UCSD-AML1 (cell line): ENCODE data around the gene ARHGAP40.
A peak's percentile ranks its signal among the peaks of the same experiment; 100 is the strongest.

ENCODE experiments used
- DNase-seq: peaks from one replicate; lab custom pipeline; 2025; ENCODE audit not compliant: unreplicated experiment; lab: John Stamatoyannopoulos, UW

Gene ARHGAP40

GRCh38 chr20:38649275-38649891 lies 47.8 kb downstream of the ARHGAP40 start:
- DNase-seq, result peak; percentile 32

- DNase-seq, result no peak
These were observed 48.4 kb downstream of the ARHGAP40 start for GRCh38 chr20:38650010-38650409.

GRCh38 chr20:38651154-38651553 lies 49.5 kb downstream of the ARHGAP40 start:
- no peak for DNase-seq

DNA sequence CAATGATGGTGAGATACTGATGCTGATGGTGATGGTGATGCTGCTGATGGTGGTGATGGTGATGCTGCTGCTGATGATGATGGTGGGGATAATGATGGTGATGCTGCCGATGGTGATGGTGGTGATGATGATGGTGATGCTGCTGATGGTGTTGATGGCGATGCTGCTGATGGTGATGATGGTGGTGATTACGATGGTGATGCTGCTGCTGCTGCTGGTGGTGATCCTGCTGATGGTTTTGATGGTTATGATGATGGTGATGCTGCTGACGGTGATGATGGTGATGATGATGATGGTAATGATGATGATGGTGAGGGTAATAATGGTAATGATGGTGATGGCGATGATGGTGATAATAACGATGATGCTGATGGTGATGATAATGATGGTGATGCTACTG lies 50.0 kb downstream of the ARHGAP40 start:
- no peak for DNase-seq

GRCh38 chr20:38652995-38653394 lies 51.4 kb downstream of the ARHGAP40 start:
- DNase-seq, result no peak

- DNase-seq, result no peak
These were observed 55.8 kb downstream of the ARHGAP40 start for GRCh38 chr20:38657390-38657789.

- DNase-seq, result no peak
These were observed 57.4 kb downstream of the ARHGAP40 start for GRCh38 chr20:38658879-38659596.

DNA sequence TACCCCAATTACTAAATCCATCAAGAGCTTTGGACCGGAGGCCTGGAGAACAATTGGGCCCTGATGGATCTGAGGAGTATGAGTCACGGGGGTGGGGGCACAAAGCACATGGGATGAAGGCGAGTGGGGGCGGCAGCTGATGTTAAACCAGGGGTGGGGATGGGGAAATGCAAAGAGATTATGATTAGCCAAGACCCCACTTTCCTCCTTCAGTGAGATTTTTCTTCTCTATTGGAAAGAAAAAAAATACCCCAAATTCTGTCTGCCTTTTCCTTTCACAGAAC lies 57.9 kb downstream of the ARHGAP40 start:
- DNase-seq, result no peak

- no peak for DNase-seq
These were observed 58.8 kb downstream of the ARHGAP40 start for GRCh38 chr20:38660429-38660828.

- no peak for DNase-seq
These were observed 62.1 kb downstream of the ARHGAP40 start for GRCh38 chr20:38663660-38664059.

- no peak for DNase-seq
These were observed 62.7 kb downstream of the ARHGAP40 start for GRCh38 chr20:38664284-38664683.

- no peak for DNase-seq
These were observed 63.5 kb downstream of the ARHGAP40 start for GRCh38 chr20:38665094-38665493.

DNA sequence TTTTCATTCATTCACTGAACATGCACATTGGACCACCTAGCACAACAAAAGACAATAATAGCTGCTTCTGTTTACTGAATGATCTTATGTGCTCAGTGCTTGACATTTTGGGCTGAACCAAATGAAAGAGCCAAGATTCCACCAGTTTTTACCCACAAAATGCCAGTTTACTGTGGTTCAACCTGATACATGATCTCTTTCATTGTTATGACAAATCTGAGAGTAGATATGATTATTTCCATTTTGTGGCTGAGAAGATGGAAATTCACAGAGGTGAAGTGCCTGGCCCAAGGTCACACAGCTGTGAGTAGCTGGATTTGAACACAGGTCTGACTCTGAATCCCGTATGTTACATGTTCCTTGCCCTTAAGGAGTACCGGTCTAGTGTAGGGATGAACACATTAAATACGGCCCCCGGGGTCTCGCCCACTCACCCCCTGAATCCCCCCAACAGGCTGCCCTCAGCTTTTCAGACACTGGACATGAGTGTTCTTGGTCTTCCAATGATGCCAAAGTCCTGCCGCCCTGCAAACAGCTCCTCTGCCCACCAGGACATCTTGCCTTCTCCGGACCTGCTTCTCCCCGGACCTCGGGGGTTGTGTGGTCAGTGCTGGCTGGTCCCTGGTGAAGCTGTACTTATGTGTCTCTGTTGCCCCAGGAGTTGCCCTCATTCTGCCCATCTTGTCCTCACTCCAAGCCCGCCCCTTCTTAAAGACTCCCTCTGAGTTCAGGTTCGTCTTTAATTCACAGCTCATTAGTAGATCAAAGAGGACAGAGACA lies 64.1 kb downstream of the ARHGAP40 start:
- DNase-seq, result no peak

DNA sequence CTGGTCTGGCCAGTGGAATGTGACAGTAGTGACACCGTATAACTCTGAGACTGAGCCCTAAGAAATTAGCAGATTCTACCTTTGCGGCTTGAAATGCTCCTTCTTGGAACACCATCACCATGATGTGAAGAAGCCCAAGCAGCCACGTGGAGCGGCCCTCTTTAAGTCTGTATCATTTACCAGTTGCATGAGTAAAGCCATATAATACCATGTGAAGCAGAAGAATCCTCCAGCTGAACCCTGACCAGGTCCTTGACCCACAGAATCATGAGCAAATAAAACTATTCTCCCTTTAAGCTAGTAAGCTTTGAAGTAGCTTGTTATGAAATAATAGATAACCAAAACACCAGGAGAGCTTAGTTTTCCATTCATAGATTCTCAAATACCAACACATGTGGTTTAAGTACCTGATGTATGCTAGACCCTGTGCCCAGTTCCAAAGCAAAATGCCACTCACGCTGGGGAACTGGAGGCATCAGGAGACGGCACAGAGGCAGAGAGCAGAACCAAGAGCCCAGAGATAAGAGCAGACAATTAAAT lies 65.9 kb downstream of the ARHGAP40 start:
- DNase-seq, result no peak

DNA sequence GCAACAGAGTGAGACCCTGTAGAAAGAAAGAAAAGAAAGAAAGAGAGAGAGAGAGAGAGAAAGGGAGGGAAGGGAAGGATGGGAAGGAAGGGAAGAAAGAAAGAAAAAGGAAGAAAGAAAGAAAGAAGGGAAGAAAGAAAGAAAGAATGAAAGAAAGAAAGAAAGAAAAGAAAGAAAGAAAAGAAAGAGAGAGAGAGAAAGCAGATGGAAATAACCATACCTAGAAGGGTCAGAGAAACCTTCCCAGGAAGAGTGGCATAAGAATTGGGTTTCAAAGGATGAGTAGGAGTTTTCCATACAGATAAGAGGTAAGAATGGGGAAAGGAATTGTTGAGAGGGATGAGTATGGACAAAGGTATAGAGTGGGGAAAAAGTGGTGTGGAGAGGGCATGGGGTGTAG lies 68.1 kb downstream of the ARHGAP40 start:
- DNase-seq, result no peak

DNA sequence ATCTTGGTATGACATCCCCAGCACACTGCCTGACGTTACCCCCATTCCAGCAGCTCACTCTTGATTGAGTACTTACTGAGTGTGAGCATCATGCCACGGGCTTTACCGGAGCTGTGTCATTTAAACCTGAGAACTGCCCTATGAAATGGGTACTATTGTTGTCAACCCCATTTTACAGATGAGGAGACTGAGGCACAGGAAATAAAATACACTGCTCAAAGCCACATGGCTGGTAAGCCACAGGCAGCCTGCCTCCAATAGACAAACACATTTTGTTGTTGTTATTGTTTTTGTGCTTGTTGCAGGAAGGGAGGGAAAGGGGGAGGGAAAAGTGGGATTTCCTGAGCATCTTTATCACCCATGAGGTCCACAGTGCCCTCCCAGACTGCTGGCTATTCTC lies 69.2 kb downstream of the ARHGAP40 start:
- no peak for DNase-seq

DNA sequence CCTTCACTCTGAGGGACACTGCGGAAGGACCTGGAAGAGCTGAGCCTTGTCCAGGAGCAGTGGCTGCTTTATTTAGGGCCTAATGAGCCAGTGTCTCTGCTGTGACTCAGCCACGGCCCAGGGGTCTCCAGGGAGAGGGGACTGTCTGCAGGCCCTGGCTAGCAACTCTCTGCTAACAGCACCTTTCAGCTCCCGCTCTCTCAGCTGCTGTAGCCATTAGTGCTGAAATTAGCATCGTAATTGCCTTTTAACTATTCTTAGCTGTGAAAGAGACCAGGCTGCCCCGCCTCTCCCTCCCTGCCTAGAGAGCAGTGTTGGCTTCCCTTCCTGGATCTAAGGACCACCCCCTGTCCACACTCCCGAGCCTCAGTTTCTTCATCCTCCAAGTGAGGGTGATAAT lies 69.6 kb downstream of the ARHGAP40 start:
- DNase-seq, result no peak

DNA sequence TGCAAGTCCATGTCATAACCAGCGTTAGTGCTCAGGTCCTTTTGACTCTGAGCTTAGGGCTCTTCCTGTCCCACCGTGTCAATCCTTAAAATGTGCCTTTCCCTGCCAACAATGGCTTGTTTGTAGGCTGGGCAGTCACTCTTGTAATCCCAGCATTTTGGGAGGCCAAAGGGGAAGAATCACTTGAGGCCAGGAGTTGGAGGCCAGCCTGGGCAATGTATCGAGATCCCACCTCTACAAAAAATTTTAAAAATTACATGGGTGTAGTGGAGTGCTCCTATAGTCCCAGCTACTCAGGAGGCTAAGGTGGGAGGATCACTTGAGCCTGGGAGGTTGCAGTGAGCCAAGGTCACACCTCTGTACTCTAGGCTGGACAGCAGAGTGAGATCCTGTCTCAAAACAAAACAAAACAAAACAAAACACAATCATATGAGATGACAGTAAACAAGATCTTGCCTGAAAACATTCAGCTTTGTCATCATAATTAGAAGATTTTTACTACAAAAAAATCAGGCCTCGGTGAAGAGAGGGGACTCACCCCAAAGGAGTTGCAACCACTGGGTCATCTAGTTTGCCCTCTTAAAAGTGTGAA lies 70.2 kb downstream of the ARHGAP40 start:
- DNase-seq, result no peak

- no peak for DNase-seq
These were observed 70.9 kb downstream of the ARHGAP40 start for GRCh38 chr20:38672504-38672903.

DNA sequence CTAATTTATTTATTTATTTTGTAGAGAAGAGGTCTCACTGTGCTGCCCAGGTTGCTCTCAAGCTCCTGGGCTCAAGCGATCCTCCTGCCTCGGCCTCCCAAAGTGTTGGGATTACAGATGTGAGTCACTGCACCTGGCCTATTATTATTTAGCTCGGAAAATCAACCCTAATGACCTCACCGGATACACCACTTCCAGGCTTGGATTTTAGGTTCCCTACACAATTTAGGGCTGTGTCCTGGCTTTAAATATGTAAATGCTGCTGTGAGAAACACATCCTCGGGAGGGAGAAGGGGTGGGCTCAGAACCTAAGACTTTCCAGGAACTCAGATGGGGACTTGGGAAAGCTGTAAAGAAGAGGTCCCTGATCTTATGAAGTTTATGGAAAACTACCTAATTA lies 71.7 kb downstream of the ARHGAP40 start:
- no peak for DNase-seq

GRCh38 chr20:38673725-38674091 lies 72.1 kb downstream of the ARHGAP40 start:
- DNase-seq, result no peak
